ENCODE data around the gene RNF214.
"Not testable (repeated sequence)": the region's sequence is repeated elsewhere in the genome, so short reads cannot be mapped to it uniquely, and the experiment has no call there.

RNF214 gene

GRCh38 chr11:117203069-117203407 is 29.4 kb upstream of the RNF214 start:
- no peaks in the 10 kb centered on the region for H3K27me3 Mint-ChIP-seq
- H3K4me1 Mint-ChIP-seq (ENCODE audit: low read depth): no peaks in the 10 kb centered on the region
- H3K9me3 Mint-ChIP-seq: no peaks in the 10 kb centered on the region
- no peak overlapping the region for H3K4me3 Mint-ChIP-seq
- no peak overlapping the region for H3K27ac Mint-ChIP-seq
- peaks cover 22% of the 10 kb centered on the region for H3K36me3 Mint-ChIP-seq (ENCODE audit: low read depth)

GRCh38 chr11:117204283-117205080 is 28.0 kb upstream of the RNF214 start:
- no peaks in the 10 kb centered on the region for H3K9me3 Mint-ChIP-seq
- H3K36me3 Mint-ChIP-seq (ENCODE audit: low read depth): peaks cover 22% of the 10 kb centered on the region
- peak overlapping the region; percentile 13 for H3K27ac Mint-ChIP-seq
- no peaks in the 10 kb centered on the region for H3K27me3 Mint-ChIP-seq
- H3K4me3 Mint-ChIP-seq: no peak overlapping the region
- no peaks in the 10 kb centered on the region for H3K4me1 Mint-ChIP-seq (ENCODE audit: low read depth)

DNA sequence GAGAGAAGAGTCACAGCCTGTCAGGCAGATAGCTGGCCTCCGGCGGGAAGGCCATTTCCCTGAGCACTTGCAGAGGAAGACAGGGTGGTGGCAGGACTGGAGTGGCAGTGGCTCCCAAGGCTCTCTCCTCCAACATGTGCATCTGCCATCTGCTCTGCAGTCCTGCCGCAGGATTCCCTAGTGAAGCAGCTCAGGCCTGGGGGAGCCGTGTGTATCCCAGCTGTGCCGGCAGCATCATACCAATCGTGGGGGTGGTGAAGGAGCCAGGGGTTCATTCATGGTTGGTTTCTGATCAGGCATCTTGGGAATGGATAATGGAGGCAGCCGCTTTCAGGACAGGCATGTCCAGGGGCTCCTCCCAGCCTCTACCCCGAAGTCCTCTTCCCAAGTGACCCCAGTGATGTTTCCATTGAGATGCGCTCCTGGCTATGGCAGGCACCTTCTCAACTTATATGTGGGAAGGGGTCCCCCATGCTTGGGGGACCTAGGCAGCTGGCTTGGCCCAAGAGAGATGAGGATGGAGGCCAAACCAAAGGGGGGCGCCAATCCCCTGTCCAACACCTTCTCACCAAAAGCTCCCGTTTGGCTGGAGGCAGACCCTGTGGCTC is 27.2 kb upstream of the RNF214 start:
- H3K4me1 Mint-ChIP-seq (ENCODE audit: low read depth): no peaks in the 10 kb centered on the region
- no peak overlapping the region for H3K4me3 Mint-ChIP-seq
- no peaks in the 10 kb centered on the region for H3K9me3 Mint-ChIP-seq
- no peak overlapping the region for H3K27ac Mint-ChIP-seq
- H3K36me3 Mint-ChIP-seq (ENCODE audit: low read depth): peaks cover 26% of the 10 kb centered on the region
- no peaks in the 10 kb centered on the region for H3K27me3 Mint-ChIP-seq

- H3K27ac Mint-ChIP-seq; H3K27me3 Mint-ChIP-seq; H3K4me3 Mint-ChIP-seq; H3K9me3 Mint-ChIP-seq; H3K4me1 Mint-ChIP-seq (ENCODE audit: low read depth): not testable (repeated sequence)
- peaks cover 32% of the 10 kb centered on the region for H3K36me3 Mint-ChIP-seq (ENCODE audit: low read depth)
Observed at GRCh38 chr11:117206111-117206510, 26.4 kb upstream of the RNF214 start.

DNA sequence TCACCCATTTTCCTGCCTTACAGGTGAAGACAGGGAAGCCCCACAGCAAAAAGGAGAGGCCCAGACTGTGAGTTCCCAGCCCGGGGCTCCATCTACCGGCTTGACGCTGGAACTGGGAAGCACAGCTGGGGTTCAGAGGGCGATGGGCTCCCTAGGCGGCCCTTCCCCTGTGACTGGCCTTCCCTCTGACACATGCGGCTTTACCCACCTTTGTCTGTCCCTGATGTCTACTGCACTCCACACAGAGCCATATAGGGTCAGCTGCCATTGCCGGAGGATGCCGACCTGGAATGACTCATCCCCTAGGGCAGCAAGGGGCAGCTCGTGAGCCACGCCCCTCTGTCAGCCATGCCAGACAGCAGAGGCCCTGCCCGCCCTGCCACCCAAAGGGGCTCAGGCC is 25.6 kb upstream of the RNF214 start:
- H3K4me1 Mint-ChIP-seq (ENCODE audit: low read depth); H3K4me3 Mint-ChIP-seq; H3K27ac Mint-ChIP-seq; H3K9me3 Mint-ChIP-seq; H3K27me3 Mint-ChIP-seq: not testable (repeated sequence)
- H3K36me3 Mint-ChIP-seq (ENCODE audit: low read depth): peaks cover 39% of the 10 kb centered on the region

DNA sequence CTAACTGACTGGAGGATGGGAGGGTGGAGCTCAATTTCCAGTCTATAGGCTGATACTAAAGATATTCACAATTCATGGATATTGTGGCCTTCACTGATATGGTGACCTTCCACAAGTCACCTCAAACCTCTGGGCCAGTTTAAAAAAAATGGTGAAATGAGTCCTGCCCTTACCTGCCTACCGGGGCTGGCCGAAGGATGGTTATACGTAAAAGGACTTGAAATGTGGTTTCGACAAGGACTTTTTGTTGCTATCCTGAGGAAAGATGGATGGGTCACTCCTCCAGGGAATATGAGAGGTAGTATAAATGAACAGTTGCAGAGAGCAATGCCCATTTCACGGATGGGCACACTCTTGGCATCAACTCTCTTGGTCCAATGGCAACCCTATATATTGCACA is 25.0 kb upstream of the RNF214 start:
- H3K4me3 Mint-ChIP-seq; H3K27ac Mint-ChIP-seq; H3K4me1 Mint-ChIP-seq (ENCODE audit: low read depth); H3K9me3 Mint-ChIP-seq; H3K27me3 Mint-ChIP-seq: not testable (repeated sequence)
- H3K36me3 Mint-ChIP-seq (ENCODE audit: low read depth): peaks cover 42% of the 10 kb centered on the region

- H3K4me3 Mint-ChIP-seq; H3K4me1 Mint-ChIP-seq (ENCODE audit: low read depth); H3K27ac Mint-ChIP-seq; H3K9me3 Mint-ChIP-seq; H3K27me3 Mint-ChIP-seq: not testable (repeated sequence)
- peaks cover 49% of the 10 kb centered on the region for H3K36me3 Mint-ChIP-seq (ENCODE audit: low read depth)
Observed at GRCh38 chr11:117208710-117209109, 23.8 kb upstream of the RNF214 start.

- H3K27me3 Mint-ChIP-seq; H3K27ac Mint-ChIP-seq; H3K9me3 Mint-ChIP-seq; H3K4me3 Mint-ChIP-seq; H3K4me1 Mint-ChIP-seq (ENCODE audit: low read depth): not testable (repeated sequence)
- peaks cover 49% of the 10 kb centered on the region for H3K36me3 Mint-ChIP-seq (ENCODE audit: low read depth)
Observed at GRCh38 chr11:117209351-117210125, 22.9 kb upstream of the RNF214 start.

GRCh38 chr11:117210620-117211019 is 21.9 kb upstream of the RNF214 start:
- peaks cover 43% of the 10 kb centered on the region for H3K36me3 Mint-ChIP-seq (ENCODE audit: low read depth)
- H3K4me1 Mint-ChIP-seq (ENCODE audit: low read depth): no peaks in the 10 kb centered on the region
- H3K27me3 Mint-ChIP-seq: no peaks in the 10 kb centered on the region
- no peak overlapping the region for H3K27ac Mint-ChIP-seq
- no peak overlapping the region for H3K4me3 Mint-ChIP-seq
- H3K9me3 Mint-ChIP-seq: no peaks in the 10 kb centered on the region

DNA sequence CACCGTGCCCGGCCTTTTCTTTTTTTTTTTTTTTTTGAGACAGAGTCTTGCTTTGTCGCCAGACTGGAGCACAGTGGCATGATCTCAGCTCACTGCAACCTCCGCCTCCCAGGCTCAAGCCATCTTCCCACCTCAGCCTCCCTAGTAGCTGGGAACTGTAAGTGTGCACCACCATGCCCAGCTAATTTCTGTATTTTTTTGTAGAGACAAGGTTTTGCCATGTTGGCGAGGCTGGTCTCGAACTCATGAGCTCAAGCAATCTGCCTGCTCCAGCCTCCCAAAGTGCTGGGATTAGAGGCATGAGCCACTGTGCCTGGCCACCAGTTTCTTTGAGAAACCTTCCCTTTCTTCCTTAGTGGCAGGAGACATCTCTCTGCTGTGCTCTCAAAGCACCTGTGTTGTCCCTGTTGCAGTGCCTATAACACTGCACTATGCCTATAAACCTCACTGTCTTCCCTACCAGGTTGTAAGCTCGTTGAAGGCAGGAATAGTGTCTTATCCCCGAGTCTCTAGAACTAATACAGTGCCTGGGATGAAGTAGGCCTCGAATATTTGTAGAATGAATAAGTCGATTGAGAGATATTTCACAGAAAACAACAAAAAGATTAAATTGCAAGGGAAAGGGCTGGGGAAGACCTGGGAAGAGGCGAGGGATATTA is 19.6 kb upstream of the RNF214 start:
- no peak overlapping the region for H3K27ac Mint-ChIP-seq
- H3K4me3 Mint-ChIP-seq: no peak overlapping the region
- H3K27me3 Mint-ChIP-seq: no peaks in the 10 kb centered on the region
- no peaks in the 10 kb centered on the region for H3K9me3 Mint-ChIP-seq
- H3K36me3 Mint-ChIP-seq (ENCODE audit: low read depth): peaks cover 51% of the 10 kb centered on the region
- H3K4me1 Mint-ChIP-seq (ENCODE audit: low read depth): no peaks in the 10 kb centered on the region

- H3K36me3 Mint-ChIP-seq (ENCODE audit: low read depth): peaks cover 65% of the 10 kb centered on the region
- H3K27me3 Mint-ChIP-seq: no peaks in the 10 kb centered on the region
- no peaks in the 10 kb centered on the region for H3K4me1 Mint-ChIP-seq (ENCODE audit: low read depth)
- no peaks in the 10 kb centered on the region for H3K9me3 Mint-ChIP-seq
- no peak overlapping the region for H3K4me3 Mint-ChIP-seq
- peak overlapping the region; percentile 47 for H3K27ac Mint-ChIP-seq
Observed at GRCh38 chr11:117214404-117215110, 17.9 kb upstream of the RNF214 start.

DNA sequence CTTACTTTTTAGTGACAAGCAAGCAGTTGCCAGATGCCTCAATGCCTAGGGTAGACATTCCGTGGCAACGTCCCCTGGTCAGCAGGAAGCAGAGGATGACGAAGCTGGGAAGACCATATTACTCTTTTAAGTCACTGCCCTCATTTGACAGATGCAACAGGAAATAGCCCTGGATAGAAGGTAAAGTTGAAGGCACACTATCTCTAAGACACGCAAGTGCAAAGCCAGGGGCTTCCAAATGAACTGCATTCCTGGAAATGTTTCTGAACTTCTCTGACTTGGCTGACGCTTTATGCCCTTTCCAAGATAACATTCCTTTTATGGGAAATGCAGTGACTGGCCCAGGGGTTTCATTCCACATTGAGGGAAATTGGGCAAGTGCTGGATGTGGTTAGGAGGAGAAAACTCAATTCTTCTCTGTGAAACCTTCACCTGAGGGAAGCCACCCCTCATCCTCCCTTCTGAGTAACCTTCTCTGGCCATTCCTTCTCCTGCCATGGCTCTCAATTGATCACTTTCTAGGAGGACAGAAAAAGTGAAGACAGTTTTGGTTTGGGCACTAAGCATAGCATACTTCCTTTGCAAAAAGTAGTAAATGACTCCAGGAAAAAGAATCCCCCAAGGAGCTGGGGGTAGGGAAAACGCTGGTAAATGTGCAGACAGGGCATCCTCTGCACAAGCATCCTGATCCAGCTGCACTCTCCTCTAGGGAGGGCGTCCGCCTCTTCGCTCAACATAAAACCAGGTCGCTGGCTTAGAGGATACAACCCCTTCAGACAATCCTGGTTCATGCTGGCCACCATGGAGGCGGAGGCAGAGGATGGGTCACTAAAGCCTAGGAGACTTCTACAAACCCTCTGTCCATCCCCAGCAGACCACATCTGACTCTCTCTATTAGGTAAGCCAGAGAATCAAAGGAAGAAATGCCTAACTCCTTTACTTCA is 15.1 kb upstream of the RNF214 start:
- H3K4me1 Mint-ChIP-seq (ENCODE audit: low read depth): no peaks in the 10 kb centered on the region
- peaks cover 57% of the 10 kb centered on the region for H3K36me3 Mint-ChIP-seq (ENCODE audit: low read depth)
- no peak overlapping the region for H3K4me3 Mint-ChIP-seq
- peak overlapping the region; percentile 59 for H3K27ac Mint-ChIP-seq
- no peaks in the 10 kb centered on the region for H3K9me3 Mint-ChIP-seq
- H3K27me3 Mint-ChIP-seq: no peaks in the 10 kb centered on the region

DNA sequence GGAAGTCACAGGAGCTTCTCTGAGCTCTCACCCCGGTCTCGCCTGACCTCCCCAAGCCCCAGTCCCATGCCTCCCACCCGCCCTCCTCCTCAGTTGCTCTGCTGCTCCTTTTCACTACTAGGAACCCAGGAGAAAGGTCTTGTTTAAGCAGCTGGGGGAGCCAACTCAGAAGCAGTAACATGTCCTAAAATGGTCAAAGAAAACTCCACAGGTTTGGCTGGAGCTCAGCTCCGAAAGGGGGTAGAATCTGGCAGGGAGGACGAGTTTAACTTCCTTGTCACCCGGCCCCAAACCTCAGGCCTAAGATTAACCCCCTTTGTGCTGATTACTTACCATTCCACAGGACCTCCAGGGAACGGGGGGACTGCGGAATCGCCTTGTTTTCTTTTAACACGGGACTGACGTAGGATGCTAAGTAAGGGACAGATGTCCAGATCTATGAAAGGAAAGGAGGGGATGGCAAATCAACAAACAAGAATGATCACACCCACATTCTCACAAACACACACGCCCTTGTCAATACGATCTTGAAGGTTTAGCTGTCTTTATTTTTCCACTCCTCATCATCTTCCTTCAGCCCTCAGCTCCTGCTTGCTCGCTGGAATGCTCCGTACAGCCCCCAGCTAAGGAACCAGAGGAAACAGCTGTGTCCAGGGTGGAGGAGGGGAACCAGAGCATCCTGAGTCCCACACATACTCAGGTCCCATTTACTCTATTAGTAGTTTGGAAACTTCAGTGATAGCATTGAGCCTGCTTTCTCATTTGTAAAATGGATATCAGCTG is 14.1 kb upstream of the RNF214 start:
- H3K4me3 Mint-ChIP-seq: no peak overlapping the region
- H3K36me3 Mint-ChIP-seq (ENCODE audit: low read depth): peaks cover 58% of the 10 kb centered on the region
- no peaks in the 10 kb centered on the region for H3K4me1 Mint-ChIP-seq (ENCODE audit: low read depth)
- H3K9me3 Mint-ChIP-seq: no peaks in the 10 kb centered on the region
- H3K27ac Mint-ChIP-seq: no peak overlapping the region
- no peaks in the 10 kb centered on the region for H3K27me3 Mint-ChIP-seq
